HT-29 (cell line): ENCODE measurements around the gene HSD17B8. TPM values are rescaled to one million over a fixed set of nuclear protein-coding genes. Genes with fewer than 3 reads are reported as not detected.

Source experiments
- DNase-seq: peaks from one replicate; pipeline ENCODE4 v3.0.0-alpha.2; 2015; ENCODE audit warnings: low spot score
- small RNA-seq: library from RNA; depleted of rRNA; stranded (forward); fragments of <200 nt; gene quantifications from one replicate; pipeline ENCODE3, GENCODE V24; 2014
- total RNA-seq: library from RNA; depleted of rRNA; stranded (reverse); fragments of >200 nt; shearing (Covaris generic); gene quantifications from 2 replicates; pipeline ENCODE4 v1.2.3, GENCODE V29; 2014; rRNA removed

The HSD17B8 gene
- total RNA-seq, 1 experiment from 2014 or later, result 28.0 TPM

- no peak for DNase-seq
Measured at GRCh38 chr6:33241968-33242367, 37.5 kb downstream of the HSD17B8 start.

- no peak for DNase-seq
Measured at GRCh38 chr6:33243476-33243875, 39.0 kb downstream of the HSD17B8 start.

- DNase-seq, result peak; percentile 93
Measured at GRCh38 chr6:33247977-33248642, 43.7 kb downstream of the HSD17B8 start.

GRCh38 chr6:33248643-33248931 is 44.1 kb downstream of the HSD17B8 start:
- no peak for DNase-seq

- DNase-seq, result peak; percentile 97
Measured at GRCh38 chr6:33248932-33249731, 44.7 kb downstream of the HSD17B8 start.

GRCh38 chr6:33249732-33250630 is 45.5 kb downstream of the HSD17B8 start:
- no peak for DNase-seq

- DNase-seq, result no peak
Measured at GRCh38 chr6:33250731-33251130, 46.3 kb downstream of the HSD17B8 start.

- DNase-seq, result no peak
Measured at GRCh38 chr6:33251395-33252012, 47.0 kb downstream of the HSD17B8 start.

- no peak for DNase-seq
Measured at GRCh38 chr6:33252759-33253158, 48.3 kb downstream of the HSD17B8 start.

- DNase-seq, result no peak
Measured at GRCh38 chr6:33254591-33254990, 50.1 kb downstream of the HSD17B8 start.

Small RNAs within 50 kb of the gene (small RNA-seq; reads per million reads assigned to genes)
- not detected for gene MIR219A1
- gene RNY4P10, result not detected

Other genes starting within 250 kb of the HSD17B8 start
- gene BRD2, start 236.1 kb upstream of the HSD17B8 start, total RNA-seq, result 144 and 147 TPM in 2 replicates
- gene HLA-DOA, start 195.1 kb upstream of the HSD17B8 start, total RNA-seq, result 0.03 and 0.23 TPM in 2 replicates
- not detected in 2 replicates for gene HLA-DPA1, start 131.0 kb upstream of the HSD17B8 start, total RNA-seq
- not detected in 2 replicates for gene HLA-DPB1, start 128.7 kb upstream of the HSD17B8 start, total RNA-seq
- gene COL11A2, start 12.2 kb upstream of the HSD17B8 start, total RNA-seq, result 0.31 and 0.47 TPM in 2 replicates
- gene RXRB, start 4.0 kb upstream of the HSD17B8 start, total RNA-seq, result 28.1 and 32.9 TPM in 2 replicates
- gene SLC39A7, start 3.8 kb upstream of the HSD17B8 start, total RNA-seq, result 131 and 147 TPM in 2 replicates
- 36.1 and 37.2 TPM in 2 replicates for gene RING1, start 3.8 kb downstream of the HSD17B8 start, total RNA-seq
- gene VPS52, start 67.2 kb downstream of the HSD17B8 start, total RNA-seq, result 39.4 and 48.5 TPM in 2 replicates
- 3,486 and 3,632 TPM in 2 replicates for gene RPS18, start 67.4 kb downstream of the HSD17B8 start, total RNA-seq
- gene B3GALT4, start 72.5 kb downstream of the HSD17B8 start, total RNA-seq, result 10.6 and 14.1 TPM in 2 replicates
- 79.0 and 92.2 TPM in 2 replicates for gene WDR46, start 84.6 kb downstream of the HSD17B8 start, total RNA-seq
- 86.8 and 90.7 TPM in 2 replicates for gene PFDN6, start 84.9 kb downstream of the HSD17B8 start, total RNA-seq
- 38.2 and 42.6 TPM in 2 replicates for gene RGL2, start 94.3 kb downstream of the HSD17B8 start, total RNA-seq
- gene TAPBP, start 109.4 kb downstream of the HSD17B8 start, total RNA-seq, result 163 and 194 TPM in 2 replicates
- gene ZBTB22, start 113.1 kb downstream of the HSD17B8 start, total RNA-seq, result 22.8 and 25.3 TPM in 2 replicates
- gene DAXX, start 118.3 kb downstream of the HSD17B8 start, total RNA-seq, result 45.8 and 83.5 TPM in 2 replicates
- gene KIFC1, start 187.2 kb downstream of the HSD17B8 start, total RNA-seq, result 64.8 and 67.5 TPM in 2 replicates
- 30.8 and 35.5 TPM in 2 replicates for gene PHF1, start 206.4 kb downstream of the HSD17B8 start, total RNA-seq
- 300 and 321 TPM in 2 replicates for gene CUTA, start 213.5 kb downstream of the HSD17B8 start, total RNA-seq
- 3.3 and 5.2 TPM in 2 replicates for gene SYNGAP1, start 215.4 kb downstream of the HSD17B8 start, total RNA-seq
- gene ZBTB9, start 249.9 kb downstream of the HSD17B8 start, total RNA-seq, result 4.7 and 11.2 TPM in 2 replicates